A549 (cell line): ENCODE measurements around the gene RUVBL2.

Source experiments
- CTCF ChIP-seq: fragments of >200 bp; sonication (Bioruptor Twin); formaldehyde crosslinking; IDR thresholded peaks from 3 replicates; pipeline ENCODE4 v1.5.1; 2016
- EP300 ChIP-seq, 2 experiments: fragments of >200 bp; sonication (Bioruptor Twin); formaldehyde crosslinking; IDR thresholded peaks; 2 replicates in 1 of 2; 3 replicates in 1 of 2; pipeline ENCODE4 v1.6.1; 2016 to 2017

GRCh38 chr19:48945817-48946216 is 47.9 kb upstream of the RUVBL2 start:
- TF ChIP-seq EP300 (IDR thresholded peaks at IDR 0.05) (no peak), CTCF (no peak)
